NCI-H82 treated with DMSO at 0.1 percent for 48 hours (cell line): ENCODE measurements around the gene AGPAT4.
"Not testable (repeated sequence)": the region's sequence is repeated elsewhere in the genome, so short reads cannot be mapped to it uniquely, and the experiment has no call there.

Experiments
- DNase-seq: peaks from one replicate; lab custom pipeline; 2025; ENCODE audit not compliant: unreplicated experiment; lab: John Stamatoyannopoulos, UW

The AGPAT4 gene

GRCh38 chr6:161273752-161274487, at the start of gene AGPAT4:
TSS of gene AGPAT4 (minus strand) at chr6:161274061. CDS start at chr6:161232213, 41,848 bp downstream.
- peak; percentile 81 for DNase-seq

- DNase-seq: no peak
These were observed 45.4 kb upstream of the AGPAT4 start for GRCh38 chr6:161319231-161319630.

GRCh38 chr6:161318456-161318855, 44.6 kb upstream of the AGPAT4 start:
- DNase-seq: no peak

GRCh38 chr6:161316531-161316930, 42.7 kb upstream of the AGPAT4 start:
- DNase-seq: no peak

GRCh38 chr6:161315246-161315917, 41.5 kb upstream of the AGPAT4 start:
- not testable (repeated sequence) for DNase-seq

- not testable (repeated sequence) for DNase-seq
These were observed 40.8 kb upstream of the AGPAT4 start for GRCh38 chr6:161314541-161315245.

- no peak for DNase-seq
These were observed 40.2 kb upstream of the AGPAT4 start for GRCh38 chr6:161313940-161314509.

- not testable (repeated sequence) for DNase-seq
These were observed 39.6 kb upstream of the AGPAT4 start for GRCh38 chr6:161313475-161313874.

GRCh38 chr6:161309774-161310173, 35.9 kb upstream of the AGPAT4 start:
- not testable (repeated sequence) for DNase-seq

GRCh38 chr6:161308075-161308655, 34.3 kb upstream of the AGPAT4 start:
- no peak for DNase-seq

GRCh38 chr6:161305860-161306259, 32.0 kb upstream of the AGPAT4 start:
- DNase-seq: no peak

GRCh38 chr6:161303628-161304340, 29.9 kb upstream of the AGPAT4 start:
- no peak for DNase-seq

GRCh38 chr6:161302949-161303348, 29.1 kb upstream of the AGPAT4 start:
- no peak for DNase-seq

- DNase-seq: no peak
These were observed 27.5 kb upstream of the AGPAT4 start for GRCh38 chr6:161301338-161301737.

- no peak for DNase-seq
These were observed 27.0 kb upstream of the AGPAT4 start for GRCh38 chr6:161300823-161301222.

- no peak for DNase-seq
These were observed 25.9 kb upstream of the AGPAT4 start for GRCh38 chr6:161299726-161300125.

- DNase-seq: no peak
These were observed 21.9 kb upstream of the AGPAT4 start for GRCh38 chr6:161295784-161296183.

- no peak for DNase-seq
These were observed 18.9 kb upstream of the AGPAT4 start for GRCh38 chr6:161292650-161293281.

GRCh38 chr6:161292145-161292544, 18.3 kb upstream of the AGPAT4 start:
- DNase-seq: no peak

GRCh38 chr6:161290751-161291150, 16.9 kb upstream of the AGPAT4 start:
- no peak for DNase-seq
